CD4-positive, alpha-beta T cell treated with Interleukin-15 for 1 hour (primary cell): ENCODE data around the gene CTPS2.
"Not testable (repeated sequence)": the region's sequence is repeated elsewhere in the genome, so short reads cannot be mapped to it uniquely, and the experiment has no call there.

Source experiments
- DNase-seq: peaks from one replicate; pipeline ENCODE4 v3.0.0-alpha.2; 2020

Gene CTPS2

GRCh38 chrX:16601885-16602284 is 110.6 kb downstream of the CTPS2 start:
- no peak for DNase-seq

- DNase-seq: no peak
Measured at GRCh38 chrX:16594490-16594889, 118.0 kb downstream of the CTPS2 start.

- no peak for DNase-seq
Measured at GRCh38 chrX:16593801-16594200, 118.7 kb downstream of the CTPS2 start.

GRCh38 chrX:16592194-16592770 is 120.2 kb downstream of the CTPS2 start:
- DNase-seq: no peak

- DNase-seq: no peak
Measured at GRCh38 chrX:16589826-16590225, 122.6 kb downstream of the CTPS2 start.

- no peak for DNase-seq
Measured at GRCh38 chrX:16589211-16589610, 123.3 kb downstream of the CTPS2 start.

GRCh38 chrX:16588266-16588665 is 124.2 kb downstream of the CTPS2 start:
- no peak for DNase-seq

- no peak for DNase-seq
Measured at GRCh38 chrX:16587836-16588235, 124.6 kb downstream of the CTPS2 start.

- DNase-seq: no peak
Measured at GRCh38 chrX:16586377-16587112, 125.9 kb downstream of the CTPS2 start.

- DNase-seq: no peak
Measured at GRCh38 chrX:16585486-16586376, 126.7 kb downstream of the CTPS2 start.

GRCh38 chrX:16580004-16580797 is 132.3 kb downstream of the CTPS2 start:
- not testable (repeated sequence) for DNase-seq

- no peak for DNase-seq
Measured at GRCh38 chrX:16579517-16579916, 133.0 kb downstream of the CTPS2 start.

GRCh38 chrX:16578218-16578617 is 134.3 kb downstream of the CTPS2 start:
- DNase-seq: no peak

GRCh38 chrX:16577483-16578029 is 134.9 kb downstream of the CTPS2 start:
- no peak for DNase-seq

- not testable (repeated sequence) for DNase-seq
Measured at GRCh38 chrX:16575388-16575787, 137.1 kb downstream of the CTPS2 start.

- DNase-seq: no peak
Measured at GRCh38 chrX:16573781-16574180, 138.7 kb downstream of the CTPS2 start.

GRCh38 chrX:16567681-16568080 is 144.8 kb downstream of the CTPS2 start:
- DNase-seq: no peak

GRCh38 chrX:16566571-16566970 is 145.9 kb downstream of the CTPS2 start:
- DNase-seq: no peak

- DNase-seq: no peak
Measured at GRCh38 chrX:16560173-16560572, 152.3 kb downstream of the CTPS2 start.

GRCh38 chrX:16559206-16559619 is 153.3 kb downstream of the CTPS2 start:
- DNase-seq: no peak

- no peak for DNase-seq
Measured at GRCh38 chrX:16558489-16558888, 154.0 kb downstream of the CTPS2 start.

GRCh38 chrX:16552546-16552945 is 159.9 kb downstream of the CTPS2 start:
- no peak for DNase-seq

GRCh38 chrX:16547644-16548043 is 164.8 kb downstream of the CTPS2 start:
- DNase-seq: no peak
